ENCODE data around the gene MAGEB1.

MAGEB1 gene

GRCh38 chrX:30246769-30247489, at the start of gene MAGEB1:
Gene MAGEB1 (plus strand): TSS chrX:30247146. CDS start chrX:30250494, 3,348 bp downstream.
- H3K4me3 ChIP-seq (ENCODE audit: low read depth, low read length) = no peak within 1 kb of the TSS
- DNase-seq (ENCODE audit: low read depth) = no peak
- TF ChIP-seq CTCF (IDR thresholded peaks at IDR 0.05; ENCODE audit: control insufficient read depth, extremely low read depth, insufficient read depth) = no peak

GRCh38 chrX:30212172-30212571, 34.8 kb upstream of the MAGEB1 start:
- no peak for DNase-seq (ENCODE audit: low read depth)
- no peak overlapping the region for H3K4me3 ChIP-seq (ENCODE audit: low read depth, low read length)
- no peak for TF ChIP-seq CTCF (IDR thresholded peaks at IDR 0.05; ENCODE audit: control insufficient read depth, extremely low read depth, insufficient read depth)

GRCh38 chrX:30215357-30215843, 31.5 kb upstream of the MAGEB1 start, which contains the start of gene MAGEB2:
Gene MAGEB2 (plus strand): TSS chrX:30215563. CDS start chrX:30218581, 3,018 bp downstream.
- no peak for TF ChIP-seq CTCF (IDR thresholded peaks at IDR 0.05; ENCODE audit: control insufficient read depth, extremely low read depth, insufficient read depth)
- DNase-seq (ENCODE audit: low read depth) = no peak
- H3K4me3 ChIP-seq (ENCODE audit: low read depth, low read length) = no peak within 1 kb of the TSS

- DNase-seq (ENCODE audit: low read depth) = no peak
- no peak overlapping the region for H3K4me3 ChIP-seq (ENCODE audit: low read depth, low read length)
- no peak for TF ChIP-seq CTCF (IDR thresholded peaks at IDR 0.05; ENCODE audit: control insufficient read depth, extremely low read depth, insufficient read depth)
These were observed 29.5 kb upstream of the MAGEB1 start for GRCh38 chrX:30217465-30217864.

GRCh38 chrX:30219372-30219771, 27.6 kb upstream of the MAGEB1 start:
- DNase-seq (ENCODE audit: low read depth) = no peak
- no peak for TF ChIP-seq CTCF (IDR thresholded peaks at IDR 0.05; ENCODE audit: control insufficient read depth, extremely low read depth, insufficient read depth)
- H3K4me3 ChIP-seq (ENCODE audit: low read depth, low read length) = no peak overlapping the region

GRCh38 chrX:30220661-30221060, 26.3 kb upstream of the MAGEB1 start:
- H3K4me3 ChIP-seq (ENCODE audit: low read depth, low read length) = no peak overlapping the region
- no peak for DNase-seq (ENCODE audit: low read depth)
- no peak for TF ChIP-seq CTCF (IDR thresholded peaks at IDR 0.05; ENCODE audit: control insufficient read depth, extremely low read depth, insufficient read depth)

GRCh38 chrX:30224536-30224935, 22.4 kb upstream of the MAGEB1 start:
- DNase-seq (ENCODE audit: low read depth) = no peak
- TF ChIP-seq CTCF (IDR thresholded peaks at IDR 0.05; ENCODE audit: control insufficient read depth, extremely low read depth, insufficient read depth) = no peak
- no peak overlapping the region for H3K4me3 ChIP-seq (ENCODE audit: low read depth, low read length)
